WI38 (cell line): ENCODE data around the gene CEBPE.

Experiments used
- H3K4me3 ChIP-seq: 2 replicates; pipeline ENCODE4 v1.5.1; 2011; ENCODE audit warnings: low read depth, mild to moderate bottlenecking, control low read depth, low read length
- CTCF ChIP-seq: IDR thresholded peaks from 2 replicates; pipeline ENCODE4 v1.5.1; 2012; ENCODE audit warnings: low read depth, mild to moderate bottlenecking, control low read depth, low read length

CEBPE gene

GRCh38 chr14:23105348-23105824 lies 13.7 kb downstream of the CEBPE start:
- no peak overlapping the region for H3K4me3 ChIP-seq
- no peak for TF ChIP-seq CTCF

- H3K4me3 ChIP-seq: no peak within 1 kb of the TSS
- no peak for TF ChIP-seq CTCF
Measured at GRCh38 chr14:23104591-23105347, 14.3 kb downstream of the CEBPE start, which contains the start of gene CIROP. CIROP (minus strand) TSS chr14:23104989; CDS start chr14:23104920, 69 bp downstream.

GRCh38 chr14:23104070-23104590 lies 14.9 kb downstream of the CEBPE start:
- H3K4me3 ChIP-seq: no peak overlapping the region
- TF ChIP-seq CTCF: no peak

- H3K4me3 ChIP-seq: no peak overlapping the region
- TF ChIP-seq CTCF: no peak
Measured at GRCh38 chr14:23103581-23103980, 15.5 kb downstream of the CEBPE start.

GRCh38 chr14:23102801-23103200 lies 16.3 kb downstream of the CEBPE start:
- H3K4me3 ChIP-seq: no peak overlapping the region
- TF ChIP-seq CTCF: no peak

- no peak for TF ChIP-seq CTCF
- H3K4me3 ChIP-seq: no peak overlapping the region
Measured at GRCh38 chr14:23101986-23102625, 16.9 kb downstream of the CEBPE start.

GRCh38 chr14:23101213-23101970 lies 17.7 kb downstream of the CEBPE start:
- H3K4me3 ChIP-seq: no peak overlapping the region
- TF ChIP-seq CTCF: no peak
